OCI-LY7 (cell line): Measurements from ENCODE around the gene TLE4.

Source experiments
- CTCF ChIP-seq: fragments of 200-600 bp; sonication (generic); conservative IDR thresholded peaks from 2 replicates; pipeline ENCODE4 v1.5.1; 2014; ENCODE audit warnings: mild to moderate bottlenecking, antibody characterized with exemption, low read length, moderate library complexity, mixed read lengths
- EZH2phosphoT487 ChIP-seq: fragments of 200-600 bp; sonication (generic); IDR thresholded peaks from 2 replicates; pipeline ENCODE4 v1.6.1; 2018; ENCODE audit warnings: low read depth, borderline replicate concordance, mild to moderate bottlenecking, mixed run types, antibody characterized with exemption, low read length, moderate library complexity, mixed read lengths

- TF ChIP-seq CTCF, result no peak
- TF ChIP-seq EZH2phosphoT487, result no peak
Observed at GRCh38 chr9:79695531-79696175, 123.9 kb downstream of the TLE4 start.
